ENCODE data around the gene RPS5.

DNA sequence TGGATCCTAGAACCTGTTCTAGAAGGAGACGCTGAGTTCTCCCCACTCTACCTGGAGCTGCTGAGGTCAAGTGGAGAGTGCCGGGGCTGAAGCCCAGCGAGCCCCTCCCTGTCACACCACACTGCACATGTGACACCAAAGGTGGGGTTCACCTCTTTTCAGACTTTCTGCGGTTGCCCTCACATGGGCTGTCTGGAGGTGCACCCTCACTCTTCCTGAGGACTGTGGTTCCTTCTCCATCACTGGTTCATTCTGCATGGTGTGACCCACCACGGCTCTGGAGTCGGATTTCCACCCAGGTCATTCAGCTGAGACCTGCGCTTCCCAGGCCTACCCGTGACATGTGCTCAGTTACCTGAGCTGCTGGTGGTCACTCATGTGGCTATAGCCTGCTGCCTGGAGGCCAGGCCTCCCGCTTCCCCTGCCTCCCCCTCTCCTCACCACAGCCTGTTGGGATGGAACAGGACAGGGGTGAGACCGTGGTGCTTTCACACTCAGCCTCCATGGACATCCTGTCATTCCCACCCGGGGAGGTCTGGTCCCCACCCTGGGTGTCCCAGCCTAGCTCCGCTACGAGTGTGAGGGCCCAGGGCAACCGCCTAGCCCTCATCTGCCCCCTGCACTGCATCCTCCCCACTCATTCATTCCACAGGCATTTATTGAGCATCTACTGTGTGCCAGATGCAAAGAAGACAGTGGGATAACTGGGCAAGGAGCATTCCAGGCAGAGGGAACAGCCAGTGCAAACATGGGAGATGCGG, 33.2 kb upstream of the RPS5 start:
- no peak for TF ChIP-seq POLR2AphosphoS5 (IDR thresholded peaks at IDR 0.05)
- TF ChIP-seq POLR2A (IDR thresholded peaks at IDR 0.05), result no peak
- TF ChIP-seq, protein P1, sequence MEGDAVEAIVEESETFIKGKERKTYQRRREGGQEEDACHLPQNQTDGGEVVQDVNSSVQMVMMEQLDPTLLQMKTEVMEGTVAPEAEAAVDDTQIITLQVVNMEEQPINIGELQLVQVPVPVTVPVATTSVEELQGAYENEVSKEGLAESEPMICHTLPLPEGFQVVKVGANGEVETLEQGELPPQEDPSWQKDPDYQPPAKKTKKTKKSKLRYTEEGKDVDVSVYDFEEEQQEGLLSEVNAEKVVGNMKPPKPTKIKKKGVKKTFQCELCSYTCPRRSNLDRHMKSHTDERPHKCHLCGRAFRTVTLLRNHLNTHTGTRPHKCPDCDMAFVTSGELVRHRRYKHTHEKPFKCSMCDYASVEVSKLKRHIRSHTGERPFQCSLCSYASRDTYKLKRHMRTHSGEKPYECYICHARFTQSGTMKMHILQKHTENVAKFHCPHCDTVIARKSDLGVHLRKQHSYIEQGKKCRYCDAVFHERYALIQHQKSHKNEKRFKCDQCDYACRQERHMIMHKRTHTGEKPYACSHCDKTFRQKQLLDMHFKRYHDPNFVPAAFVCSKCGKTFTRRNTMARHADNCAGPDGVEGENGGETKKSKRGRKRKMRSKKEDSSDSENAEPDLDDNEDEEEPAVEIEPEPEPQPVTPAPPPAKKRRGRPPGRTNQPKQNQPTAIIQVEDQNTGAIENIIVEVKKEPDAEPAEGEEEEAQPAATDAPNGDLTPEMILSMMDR (IDR thresholded peaks at IDR 0.05), result no peak

Measured in prostate gland (tissue), 2 donors.